ENCODE measurements around the gene TTLL8. TPM values are rescaled to one million over a fixed set of nuclear protein-coding genes. Genes with fewer than 3 reads are reported as not detected.

TTLL8 gene
- total RNA-seq, 1 donor = not detected

DNA sequence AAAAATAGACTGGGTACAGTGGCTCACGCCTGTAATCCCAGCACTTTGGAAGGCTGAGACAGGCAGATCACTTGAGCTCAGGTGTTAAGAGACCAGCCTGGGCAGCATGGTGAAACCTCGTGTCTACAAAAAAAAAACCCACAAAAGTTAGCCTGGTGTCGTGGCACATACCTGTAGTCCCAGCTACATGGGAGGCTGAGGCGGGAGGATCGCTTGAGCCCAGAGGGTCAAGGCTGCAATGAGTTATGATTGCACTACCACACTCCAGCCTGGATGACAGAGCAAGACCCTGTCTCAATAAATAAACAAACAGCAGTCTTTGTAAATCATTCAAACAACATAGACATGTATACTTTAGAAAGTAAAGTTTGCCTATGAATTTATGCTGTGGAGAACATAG is 34.2 kb upstream of the TTLL8 start:
- H3K27ac ChIP-seq (ENCODE audit: low read depth, low read length) = no peak overlapping the region
- H3K9me3 ChIP-seq (ENCODE audit: low read depth, low read length) = no peaks in the 10 kb centered on the region
- no peaks in the 10 kb centered on the region for H4K20me1 ChIP-seq (ENCODE audit: insufficient read depth, low read length)
- no peaks in the 10 kb centered on the region for H3K36me3 ChIP-seq (ENCODE audit: insufficient read depth, low read length)
- peaks cover 8% of the 10 kb centered on the region for H3K27me3 ChIP-seq (ENCODE audit: insufficient read depth, low read length)
- TF ChIP-seq, protein P1, sequence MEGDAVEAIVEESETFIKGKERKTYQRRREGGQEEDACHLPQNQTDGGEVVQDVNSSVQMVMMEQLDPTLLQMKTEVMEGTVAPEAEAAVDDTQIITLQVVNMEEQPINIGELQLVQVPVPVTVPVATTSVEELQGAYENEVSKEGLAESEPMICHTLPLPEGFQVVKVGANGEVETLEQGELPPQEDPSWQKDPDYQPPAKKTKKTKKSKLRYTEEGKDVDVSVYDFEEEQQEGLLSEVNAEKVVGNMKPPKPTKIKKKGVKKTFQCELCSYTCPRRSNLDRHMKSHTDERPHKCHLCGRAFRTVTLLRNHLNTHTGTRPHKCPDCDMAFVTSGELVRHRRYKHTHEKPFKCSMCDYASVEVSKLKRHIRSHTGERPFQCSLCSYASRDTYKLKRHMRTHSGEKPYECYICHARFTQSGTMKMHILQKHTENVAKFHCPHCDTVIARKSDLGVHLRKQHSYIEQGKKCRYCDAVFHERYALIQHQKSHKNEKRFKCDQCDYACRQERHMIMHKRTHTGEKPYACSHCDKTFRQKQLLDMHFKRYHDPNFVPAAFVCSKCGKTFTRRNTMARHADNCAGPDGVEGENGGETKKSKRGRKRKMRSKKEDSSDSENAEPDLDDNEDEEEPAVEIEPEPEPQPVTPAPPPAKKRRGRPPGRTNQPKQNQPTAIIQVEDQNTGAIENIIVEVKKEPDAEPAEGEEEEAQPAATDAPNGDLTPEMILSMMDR (IDR thresholded peaks at IDR 0.05; ENCODE audit: extremely low read depth, low read depth, low read length) = no peak
- no peaks in the 10 kb centered on the region for H3K79me2 ChIP-seq (ENCODE audit: insufficient read depth, low read length)
- no peak overlapping the region for H3K4me2 ChIP-seq (ENCODE audit: insufficient read depth, low read length)
- H3K4me1 ChIP-seq (ENCODE audit: insufficient read depth, low read length) = no peaks in the 10 kb centered on the region
- H2AFZ ChIP-seq (ENCODE audit: low read length) = no peak overlapping the region
- DNase-seq (ENCODE audit: insufficient read length, low spot score, missing footprints) = no peak
- no peak overlapping the region for H3K4me3 ChIP-seq (ENCODE audit: insufficient read depth, low read length)

- no peaks in the 10 kb centered on the region for H3K9me3 ChIP-seq (ENCODE audit: low read depth, low read length)
- H4K20me1 ChIP-seq (ENCODE audit: insufficient read depth, low read length) = no peaks in the 10 kb centered on the region
- no peak overlapping the region for H3K27ac ChIP-seq (ENCODE audit: low read depth, low read length)
- peaks cover 7% of the 10 kb centered on the region for H3K27me3 ChIP-seq (ENCODE audit: insufficient read depth, low read length)
- no peak overlapping the region for H3K4me3 ChIP-seq (ENCODE audit: insufficient read depth, low read length)
- peaks cover 3% of the 10 kb centered on the region for H3K4me1 ChIP-seq (ENCODE audit: insufficient read depth, low read length)
- no peak overlapping the region for H3K4me2 ChIP-seq (ENCODE audit: insufficient read depth, low read length)
- no peak for DNase-seq (ENCODE audit: insufficient read length, low spot score, missing footprints)
- no peaks in the 10 kb centered on the region for H3K36me3 ChIP-seq (ENCODE audit: insufficient read depth, low read length)
- TF ChIP-seq, protein P1 (IDR thresholded peaks at IDR 0.05; ENCODE audit: extremely low read depth, low read depth, low read length) = no peak
- H3K79me2 ChIP-seq (ENCODE audit: insufficient read depth, low read length) = no peaks in the 10 kb centered on the region
- no peak overlapping the region for H2AFZ ChIP-seq (ENCODE audit: low read length)
These were observed 33.1 kb upstream of the TTLL8 start for GRCh38 chr22:50091092-50091768.

- H3K4me1 ChIP-seq (ENCODE audit: insufficient read depth, low read length) = peaks cover 3% of the 10 kb centered on the region
- TF ChIP-seq, protein P1 (IDR thresholded peaks at IDR 0.05; ENCODE audit: extremely low read depth, low read depth, low read length) = no peak
- no peaks in the 10 kb centered on the region for H4K20me1 ChIP-seq (ENCODE audit: insufficient read depth, low read length)
- H3K4me3 ChIP-seq (ENCODE audit: insufficient read depth, low read length) = no peak overlapping the region
- H3K36me3 ChIP-seq (ENCODE audit: insufficient read depth, low read length) = no peaks in the 10 kb centered on the region
- no peak overlapping the region for H2AFZ ChIP-seq (ENCODE audit: low read length)
- H3K9me3 ChIP-seq (ENCODE audit: low read depth, low read length) = no peaks in the 10 kb centered on the region
- no peaks in the 10 kb centered on the region for H3K27me3 ChIP-seq (ENCODE audit: insufficient read depth, low read length)
- DNase-seq (ENCODE audit: insufficient read length, low spot score, missing footprints) = no peak
- no peak overlapping the region for H3K4me2 ChIP-seq (ENCODE audit: insufficient read depth, low read length)
- no peaks in the 10 kb centered on the region for H3K79me2 ChIP-seq (ENCODE audit: insufficient read depth, low read length)
- no peak overlapping the region for H3K27ac ChIP-seq (ENCODE audit: low read depth, low read length)
These were observed 32.3 kb upstream of the TTLL8 start for GRCh38 chr22:50090412-50090714.

GRCh38 chr22:50089682-50090411 is 31.7 kb upstream of the TTLL8 start, which contains the start of gene MOV10L1:
Gene MOV10L1 (plus strand): TSS chr22:50090006. CDS start chr22:50090089, 83 bp downstream.
- no peaks in the 10 kb centered on the region for H3K9me3 ChIP-seq (ENCODE audit: low read depth, low read length)
- H3K4me1 ChIP-seq (ENCODE audit: insufficient read depth, low read length) = peaks cover 3% of the 10 kb centered on the region
- no peak within 1 kb of the TSS for H2AFZ ChIP-seq (ENCODE audit: low read length)
- H3K4me3 ChIP-seq (ENCODE audit: insufficient read depth, low read length) = no peak within 1 kb of the TSS
- H3K36me3 ChIP-seq (ENCODE audit: insufficient read depth, low read length) = no peaks in the 10 kb centered on the region
- no peaks in the 10 kb centered on the region for H3K27me3 ChIP-seq (ENCODE audit: insufficient read depth, low read length)
- no peaks in the 10 kb centered on the region for H4K20me1 ChIP-seq (ENCODE audit: insufficient read depth, low read length)
- no peak within 1 kb of the TSS for H3K27ac ChIP-seq (ENCODE audit: low read depth, low read length)
- H3K79me2 ChIP-seq (ENCODE audit: insufficient read depth, low read length) = no peaks in the 10 kb centered on the region
- TF ChIP-seq, protein P1 (IDR thresholded peaks at IDR 0.05; ENCODE audit: extremely low read depth, low read depth, low read length) = no peak
- peak; percentile 89 for DNase-seq (ENCODE audit: insufficient read length, low spot score, missing footprints)
- H3K4me2 ChIP-seq (ENCODE audit: insufficient read depth, low read length) = no peak within 1 kb of the TSS

Data from osteoblast (primary cell).